ENCODE data around the gene TMEM178A. TPM values are rescaled to one million over a fixed set of nuclear protein-coding genes. Genes with fewer than 3 reads are reported as not detected.

The TMEM178A gene
- polyA plus RNA-seq, 1 donor from 2014 or later, result 31.8 TPM

DNA sequence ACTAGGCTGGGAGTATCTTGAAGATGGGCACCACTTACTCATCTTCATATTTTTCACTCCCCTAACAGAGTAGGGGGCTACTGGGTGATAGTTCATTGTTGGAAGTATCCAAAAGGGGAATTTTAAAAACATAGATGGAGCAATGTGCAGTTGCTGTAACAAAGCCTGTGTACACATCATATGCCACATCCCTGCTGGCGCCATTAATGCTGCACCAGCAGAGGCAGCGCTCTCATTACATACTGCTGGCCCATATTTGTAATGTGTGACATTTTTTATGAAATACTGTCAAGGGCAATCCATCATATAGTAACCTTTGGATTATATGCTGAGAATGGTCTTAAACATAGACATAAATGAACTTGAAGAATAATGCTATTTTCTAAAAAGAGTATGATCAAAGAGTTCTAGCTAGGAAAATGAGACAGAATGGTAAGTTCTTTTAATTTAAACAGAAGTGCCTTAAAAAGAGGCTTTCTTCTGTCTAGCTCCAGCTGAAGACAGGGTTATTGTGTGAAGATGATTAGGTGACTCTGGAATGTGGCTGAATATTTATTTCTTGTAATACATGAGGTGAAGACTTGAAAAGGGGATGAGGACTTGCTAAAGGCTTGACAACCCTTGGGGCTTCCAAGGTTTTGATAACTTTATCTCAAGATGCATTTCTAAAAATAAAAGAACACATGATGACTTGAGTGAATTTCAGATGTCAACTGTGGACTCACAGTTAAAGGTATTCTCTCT lies 2.4 kb upstream of the TMEM178A start:
- H3K9ac ChIP-seq (ENCODE audit: low read length), result no peak overlapping the region
- no peak overlapping the region for H3K4me3 ChIP-seq (ENCODE audit: low read length)
- TF ChIP-seq, protein P1, sequence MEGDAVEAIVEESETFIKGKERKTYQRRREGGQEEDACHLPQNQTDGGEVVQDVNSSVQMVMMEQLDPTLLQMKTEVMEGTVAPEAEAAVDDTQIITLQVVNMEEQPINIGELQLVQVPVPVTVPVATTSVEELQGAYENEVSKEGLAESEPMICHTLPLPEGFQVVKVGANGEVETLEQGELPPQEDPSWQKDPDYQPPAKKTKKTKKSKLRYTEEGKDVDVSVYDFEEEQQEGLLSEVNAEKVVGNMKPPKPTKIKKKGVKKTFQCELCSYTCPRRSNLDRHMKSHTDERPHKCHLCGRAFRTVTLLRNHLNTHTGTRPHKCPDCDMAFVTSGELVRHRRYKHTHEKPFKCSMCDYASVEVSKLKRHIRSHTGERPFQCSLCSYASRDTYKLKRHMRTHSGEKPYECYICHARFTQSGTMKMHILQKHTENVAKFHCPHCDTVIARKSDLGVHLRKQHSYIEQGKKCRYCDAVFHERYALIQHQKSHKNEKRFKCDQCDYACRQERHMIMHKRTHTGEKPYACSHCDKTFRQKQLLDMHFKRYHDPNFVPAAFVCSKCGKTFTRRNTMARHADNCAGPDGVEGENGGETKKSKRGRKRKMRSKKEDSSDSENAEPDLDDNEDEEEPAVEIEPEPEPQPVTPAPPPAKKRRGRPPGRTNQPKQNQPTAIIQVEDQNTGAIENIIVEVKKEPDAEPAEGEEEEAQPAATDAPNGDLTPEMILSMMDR (IDR thresholded peaks at IDR 0.05; ENCODE audit: poor library complexity, severe bottlenecking), result peak; percentile 47
- TF ChIP-seq SMC3 (conservative IDR thresholded peaks at IDR 0.05; ENCODE audit: poor library complexity), result no peak
- no peak for TF ChIP-seq TAF1 (IDR thresholded peaks at IDR 0.05; ENCODE audit: low read depth)
- no peak for TF ChIP-seq MXI1 (conservative IDR thresholded peaks at IDR 0.05; ENCODE audit: poor library complexity, severe bottlenecking)
- no peak for TF ChIP-seq EZH2 (IDR thresholded peaks at IDR 0.05; ENCODE audit: borderline replicate concordance, insufficient read depth, low read length, poor library complexity, severe bottlenecking)
- no peak for TF ChIP-seq RAD21 (conservative IDR thresholded peaks at IDR 0.05)
- TF ChIP-seq POLR2AphosphoS5 (IDR thresholded peaks at IDR 0.05), result peak; percentile 52
- TF ChIP-seq, protein P2, sequence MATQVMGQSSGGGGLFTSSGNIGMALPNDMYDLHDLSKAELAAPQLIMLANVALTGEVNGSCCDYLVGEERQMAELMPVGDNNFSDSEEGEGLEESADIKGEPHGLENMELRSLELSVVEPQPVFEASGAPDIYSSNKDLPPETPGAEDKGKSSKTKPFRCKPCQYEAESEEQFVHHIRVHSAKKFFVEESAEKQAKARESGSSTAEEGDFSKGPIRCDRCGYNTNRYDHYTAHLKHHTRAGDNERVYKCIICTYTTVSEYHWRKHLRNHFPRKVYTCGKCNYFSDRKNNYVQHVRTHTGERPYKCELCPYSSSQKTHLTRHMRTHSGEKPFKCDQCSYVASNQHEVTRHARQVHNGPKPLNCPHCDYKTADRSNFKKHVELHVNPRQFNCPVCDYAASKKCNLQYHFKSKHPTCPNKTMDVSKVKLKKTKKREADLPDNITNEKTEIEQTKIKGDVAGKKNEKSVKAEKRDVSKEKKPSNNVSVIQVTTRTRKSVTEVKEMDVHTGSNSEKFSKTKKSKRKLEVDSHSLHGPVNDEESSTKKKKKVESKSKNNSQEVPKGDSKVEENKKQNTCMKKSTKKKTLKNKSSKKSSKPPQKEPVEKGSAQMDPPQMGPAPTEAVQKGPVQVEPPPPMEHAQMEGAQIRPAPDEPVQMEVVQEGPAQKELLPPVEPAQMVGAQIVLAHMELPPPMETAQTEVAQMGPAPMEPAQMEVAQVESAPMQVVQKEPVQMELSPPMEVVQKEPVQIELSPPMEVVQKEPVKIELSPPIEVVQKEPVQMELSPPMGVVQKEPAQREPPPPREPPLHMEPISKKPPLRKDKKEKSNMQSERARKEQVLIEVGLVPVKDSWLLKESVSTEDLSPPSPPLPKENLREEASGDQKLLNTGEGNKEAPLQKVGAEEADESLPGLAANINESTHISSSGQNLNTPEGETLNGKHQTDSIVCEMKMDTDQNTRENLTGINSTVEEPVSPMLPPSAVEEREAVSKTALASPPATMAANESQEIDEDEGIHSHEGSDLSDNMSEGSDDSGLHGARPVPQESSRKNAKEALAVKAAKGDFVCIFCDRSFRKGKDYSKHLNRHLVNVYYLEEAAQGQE (IDR thresholded peaks at IDR 0.05; ENCODE audit: borderline replicate concordance), result no peak
- peak; percentile 41 for TF ChIP-seq EP300 (conservative IDR thresholded peaks at IDR 0.05; ENCODE audit: poor library complexity, severe bottlenecking)
- H3K27ac ChIP-seq (ENCODE audit: low read length), result no peak overlapping the region
- no peaks in the 10 kb centered on the region for H3K9me3 ChIP-seq (ENCODE audit: low read length)
- peaks cover 8% of the 10 kb centered on the region for H3K79me2 ChIP-seq (replicated peaks; ENCODE audit: insufficient read depth, low read length)
- no peaks in the 10 kb centered on the region for H3K27me3 ChIP-seq (ENCODE audit: insufficient read depth, low read depth, low read length)
- H2AFZ ChIP-seq (ENCODE audit: low read depth, low read length), result no peak overlapping the region
- no peaks in the 10 kb centered on the region for H3F3A ChIP-seq (ENCODE audit: insufficient read depth, low read length, poor library complexity, severe bottlenecking)
- no peaks in the 10 kb centered on the region for H3K36me3 ChIP-seq (ENCODE audit: insufficient read depth, low read length)
- H4K20me1 ChIP-seq (ENCODE audit: insufficient read depth), result no peaks in the 10 kb centered on the region
- H3K9me2 ChIP-seq (ENCODE audit: insufficient read depth, low read length), result no peaks in the 10 kb centered on the region
- no peak overlapping the region for H3K4me2 ChIP-seq (ENCODE audit: low read length)

DNA sequence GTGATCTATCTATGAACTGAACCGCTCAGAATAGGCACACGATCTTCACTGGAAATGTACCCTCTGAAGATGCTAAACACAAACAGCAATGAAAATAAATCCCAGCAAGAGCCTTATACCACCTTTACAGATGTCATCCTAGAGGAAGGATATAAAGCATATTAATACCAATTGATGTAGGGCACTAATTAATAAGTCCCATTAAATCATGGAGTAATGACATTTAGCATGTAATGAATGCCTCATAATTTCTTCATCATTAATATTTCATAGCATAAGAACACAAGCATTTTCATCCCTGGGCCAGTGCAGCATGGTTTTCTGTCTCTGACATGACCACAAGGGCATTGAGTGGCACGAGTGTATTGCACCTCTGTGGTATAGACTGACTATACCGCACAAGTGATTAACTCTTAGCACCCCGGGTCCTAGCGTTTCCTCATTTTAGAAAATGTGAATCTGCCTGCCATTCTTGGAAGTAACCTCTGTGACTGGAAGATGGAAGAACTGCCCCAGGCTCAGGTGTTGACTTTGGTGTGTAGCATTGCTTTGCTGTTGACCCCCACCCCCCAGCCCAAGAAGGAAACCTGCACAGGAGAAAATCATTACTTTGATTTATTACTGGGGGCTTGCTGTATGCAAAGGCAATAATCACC lies 1.4 kb upstream of the TMEM178A start:
- Histone ChIP-seq H3K9ac (ENCODE audit: low read length) (no peak overlapping the region), H3K36me3 (ENCODE audit: insufficient read depth, low read length) (no peaks in the 10 kb centered on the region), H3K27me3 (ENCODE audit: insufficient read depth, low read depth, low read length) (no peaks in the 10 kb centered on the region), H2AFZ (ENCODE audit: low read depth, low read length) (no peak overlapping the region), H4K20me1 (ENCODE audit: insufficient read depth) (no peaks in the 10 kb centered on the region), H3K27ac (ENCODE audit: low read length) (no peak overlapping the region), H3F3A (ENCODE audit: insufficient read depth, low read length, poor library complexity, severe bottlenecking) (no peaks in the 10 kb centered on the region), H3K9me3 (ENCODE audit: low read length) (no peaks in the 10 kb centered on the region), H3K4me3 (ENCODE audit: low read length) (no peak overlapping the region), H3K79me2 (replicated peaks; ENCODE audit: insufficient read depth, low read length) (peaks cover 18% of the 10 kb centered on the region), H3K4me2 (ENCODE audit: low read length) (no peak overlapping the region), H3K9me2 (ENCODE audit: insufficient read depth, low read length) (no peaks in the 10 kb centered on the region)
- TF ChIP-seq RAD21 (conservative IDR thresholded peaks at IDR 0.05) (no peak), SMC3 (conservative IDR thresholded peaks at IDR 0.05; ENCODE audit: poor library complexity) (no peak), POLR2AphosphoS5 (IDR thresholded peaks at IDR 0.05) (no peak), TAF1 (IDR thresholded peaks at IDR 0.05; ENCODE audit: low read depth) (no peak), EP300 (conservative IDR thresholded peaks at IDR 0.05; ENCODE audit: poor library complexity, severe bottlenecking) (no peak), EZH2 (IDR thresholded peaks at IDR 0.05; ENCODE audit: borderline replicate concordance, insufficient read depth, low read length, poor library complexity, severe bottlenecking) (no peak), MXI1 (conservative IDR thresholded peaks at IDR 0.05; ENCODE audit: poor library complexity, severe bottlenecking) (no peak)
- TF ChIP-seq, protein P1 (IDR thresholded peaks at IDR 0.05; ENCODE audit: poor library complexity, severe bottlenecking), result no peak
- TF ChIP-seq, protein P2 (IDR thresholded peaks at IDR 0.05; ENCODE audit: borderline replicate concordance), result no peak
